Heart left ventricle (tissue), 16 donors: ENCODE measurements around the gene CRISPLD2. TPM values are rescaled to one million over a fixed set of nuclear protein-coding genes. Genes with fewer than 3 reads are reported as not detected.

Source experiments
- ATAC-seq, 4 donors: fragments of 200-7000 bp; cut with Tn5 transposase; one replicate each; pipeline ENCODE4 v1.9.1; 2020 to 2022; ENCODE audit warnings: moderate library complexity in 4 of 4, mild to moderate bottlenecking in 3 of 4, moderate number of reproducible peaks in 1 of 4
- DNase-seq, 5 donors: peaks; one replicate each; pipeline ENCODE4 v3.0.0-alpha.2; 2020
- H3K27ac ChIP-seq, 12 donors: fragments of 200-600 bp; sonication (generic) in 4 of 12; one replicate each; pipeline versions ENCODE4 v1.5.0 to v1.8.0; 2016 to 2022; ENCODE audit warnings: mild to moderate bottlenecking in 2 of 12
- H3K27me3 ChIP-seq, 9 donors: fragments of 200-600 bp; sonication (generic) in 2 of 9; one replicate each; pipeline versions ENCODE4 v1.5.1 to v1.8.0; 2016 to 2022; ENCODE audit warnings: mild to moderate bottlenecking in 3 of 9
- H3K36me3 ChIP-seq, 9 donors: fragments of 200-600 bp; sonication (generic) in 2 of 9; one replicate each; pipeline versions ENCODE4 v1.5.0 to v1.8.0; 2018 to 2022; ENCODE audit warnings: mild to moderate bottlenecking in 2 of 9
- H3K4me1 ChIP-seq, 12 donors: fragments of 200-600 bp; sonication (generic) in 4 of 12; one replicate each; pipeline versions ENCODE4 v1.5.0 to v1.8.0; 2016 to 2022; ENCODE audit warnings: mild to moderate bottlenecking in 3 of 12
- H3K4me3 ChIP-seq, 12 donors: fragments of 200-600 bp; sonication (generic) in 4 of 12; one replicate each; pipeline versions ENCODE4 v1.5.0 to v1.8.0; 2017 to 2022; ENCODE audit warnings: mild to moderate bottlenecking in 9 of 12, moderate library complexity in 4 of 12
- H3K9me3 ChIP-seq, 12 donors: fragments of 200-600 bp; sonication (generic) in 4 of 12; one replicate each; pipeline versions ENCODE4 v1.5.0 to v1.8.0; 2016 to 2022; ENCODE audit warnings: mild to moderate bottlenecking in 1 of 12
- POLR2A ChIP-seq, 2 donors: fragments of 450-650 bp; IDR thresholded peaks; one replicate each; pipeline ENCODE4 v1.6.1; 2017; ENCODE audit warnings: antibody characterized with exemption in 2 of 2, mild to moderate bottlenecking in 2 of 2, moderate library complexity in 2 of 2
- WGBS, 4 donors: extraction: QIAGEN DNeasy Blood & Tissue Kit in 2 of 4; methylation state at CpG; one replicate each; pipeline versions ENCODE4 v1.1.5 to v1.1.7; 2013 to 2018; 5-methylcytosine and 5-hydroxymethylcytosine counted together
- intact Hi-C, 10 donors: fragments of 100-400 bp; cut with DNase I; formaldehyde crosslinking; loops; one replicate each; pipeline versions ENCODE4 v1.11.1 to v1.14.2; 2022
- polyA plus RNA-seq, 2 donors: library from polyadenylated mRNA; stranded (reverse); fragments of 200-250 nt; gene quantifications; one replicate each; pipeline ENCODE4 v1.2.3, GENCODE V29; 2013
- total RNA-seq, 9 donors: library from RNA; depleted of rRNA in 2 of 9; stranded (reverse); fragments of >200 nt in 2 of 9; fragmentation: NEBNext Ultra II Directional in 3 of 9; extraction: Animal tissue kit (Norgen Biotek cat#: 25700) in 3 of 9; gene quantifications; one replicate each; pipeline versions ENCODE4 v1.1.0 to v1.2.4, GENCODE V29; 2016 to 2023
- TF ChIP-seq, protein P1 (sequence below), 12 donors: fragments of 200-600 bp; sonication (generic) in 4 of 12; IDR thresholded peaks; one replicate each; pipeline versions ENCODE4 v1.5.0 to v1.8.0; 2018 to 2022; ENCODE audit warnings: antibody characterized with exemption in 12 of 12, mild to moderate bottlenecking in 5 of 12
- donor health status: ischemic (EF 13 %, LVEDD 7.1; RV severe dilation, severe dysfunction).
- donor health status: healthy with polysubstance abuse.
- donor health status: DM: no; HTN: yes; CAD: no.
- donor health status: DM: no; HTN: no; CAD: no.
- donor health status: ischemic (EF 25% LVEDD 6.9; RV normal size, moderate dysfunction).
- donor health status: ischemic (EF 25% LVEDD 5.7; RV mildly dilated, moderate dysfunction).
- donor health status: healthy.
- donor health status: DM: yes; HTN: yes; CAD: no.
- donor health status: ischemic (EF 35%, LVEDD 5.7; RV mildly dilated, moderate dysfunction).
- donor health status: nonischemic (EF 11% LVEDD 7.7; RV severe dilation, severe dysfunction).
- donor health status: DM: yes; HTN: yes; CAD: no.
- donor health status: PGD.
- donor health status: ischemic (EF 29% LVEDD 5.4; RV normal size, mild dysfunction).
- donor health status: nonischemic (EF 23%, LVEDD 6.1; RV moderate dilation, normal function).

Gene CRISPLD2
- total and polyA plus RNA-seq, 11 donors: 8.0 to 153 (median 12.9) TPM

DNA sequence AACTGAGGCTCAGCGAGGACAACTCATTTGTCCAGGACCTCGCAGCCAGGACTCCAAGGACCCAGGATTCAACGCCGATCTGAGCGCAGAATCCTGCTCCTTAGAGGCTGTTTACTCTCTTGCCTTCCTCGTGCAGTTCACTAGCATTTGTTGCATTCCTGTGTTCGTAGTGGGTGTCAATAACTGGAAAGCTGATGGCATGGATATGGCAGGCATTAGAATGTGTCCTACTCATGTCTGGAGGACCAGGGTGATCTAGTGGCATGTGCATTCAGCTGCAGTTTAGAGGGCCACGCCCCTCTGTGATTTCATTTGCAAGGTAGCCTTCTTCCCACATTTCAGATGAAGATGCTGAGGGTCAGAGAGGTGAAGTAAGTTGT is 510 bp downstream of the CRISPLD2 start:
- ATAC-seq: no peak
- peaks cover 0 to 48% (median 8%) of the 10 kb centered on the region in 12 donors for H3K4me1 ChIP-seq
- no peaks in the 10 kb centered on the region for H3K36me3 ChIP-seq
- peak in 1 of 5 donors; percentile 20 for DNase-seq
- no peaks in the 10 kb centered on the region for H3K9me3 ChIP-seq
- H3K4me3 ChIP-seq: peak overlapping the region; percentile 9 to 84 (median 62)
- WGBS, 4 donors: 43 to 61% (median 56%) methylated on average over 6 to 8 of the region's 8 CpGs
- TF ChIP-seq POLR2A (IDR thresholded peaks at IDR 0.05): no peak
- TF ChIP-seq, protein P1, sequence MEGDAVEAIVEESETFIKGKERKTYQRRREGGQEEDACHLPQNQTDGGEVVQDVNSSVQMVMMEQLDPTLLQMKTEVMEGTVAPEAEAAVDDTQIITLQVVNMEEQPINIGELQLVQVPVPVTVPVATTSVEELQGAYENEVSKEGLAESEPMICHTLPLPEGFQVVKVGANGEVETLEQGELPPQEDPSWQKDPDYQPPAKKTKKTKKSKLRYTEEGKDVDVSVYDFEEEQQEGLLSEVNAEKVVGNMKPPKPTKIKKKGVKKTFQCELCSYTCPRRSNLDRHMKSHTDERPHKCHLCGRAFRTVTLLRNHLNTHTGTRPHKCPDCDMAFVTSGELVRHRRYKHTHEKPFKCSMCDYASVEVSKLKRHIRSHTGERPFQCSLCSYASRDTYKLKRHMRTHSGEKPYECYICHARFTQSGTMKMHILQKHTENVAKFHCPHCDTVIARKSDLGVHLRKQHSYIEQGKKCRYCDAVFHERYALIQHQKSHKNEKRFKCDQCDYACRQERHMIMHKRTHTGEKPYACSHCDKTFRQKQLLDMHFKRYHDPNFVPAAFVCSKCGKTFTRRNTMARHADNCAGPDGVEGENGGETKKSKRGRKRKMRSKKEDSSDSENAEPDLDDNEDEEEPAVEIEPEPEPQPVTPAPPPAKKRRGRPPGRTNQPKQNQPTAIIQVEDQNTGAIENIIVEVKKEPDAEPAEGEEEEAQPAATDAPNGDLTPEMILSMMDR (IDR thresholded peaks at IDR 0.05): no peak
- peak overlapping the region in 9 of 12 donors; percentile 1 to 97 (median 75) for H3K27ac ChIP-seq
- intact Hi-C loops: loop anchor here in 2 of 10 donors (5.0 to 10.0 kb wide), 3 partner anchors 52 to 132 kb away; no protein-coding TSS in a partner anchor
- peaks cover 0 to 9% (median 0%) of the 10 kb centered on the region in 9 donors for H3K27me3 ChIP-seq

DNA sequence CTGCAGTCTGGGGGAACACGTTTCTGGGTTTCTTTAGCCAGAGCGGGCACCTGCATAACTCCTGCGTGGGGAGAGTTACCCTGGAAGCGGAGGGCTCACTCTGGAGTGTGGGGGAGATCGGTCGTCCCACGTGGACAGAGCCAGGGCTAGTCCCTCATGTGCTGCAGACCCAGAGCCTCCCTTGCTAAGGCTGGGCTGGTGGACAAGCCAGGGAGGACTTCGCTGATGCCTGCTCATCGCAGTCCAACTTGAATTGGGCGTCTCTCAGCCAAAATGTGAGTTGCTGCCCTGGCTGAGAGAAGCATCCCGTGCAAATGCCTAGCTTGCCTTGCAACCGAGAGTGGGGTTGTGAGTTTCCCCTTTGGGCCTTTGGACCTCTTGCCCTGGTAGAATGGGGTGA is 986 bp downstream of the CRISPLD2 start:
- 66 to 77% (median 74%) methylated on average over 3 to 12 of the region's 12 CpGs for WGBS, 4 donors
- Histone ChIP-seq H3K4me3 (peak overlapping the region; percentile 9 to 84 (median 62)), H3K27me3 (peaks cover 0 to 9% (median 0%) of the 10 kb centered on the region in 9 donors), H3K36me3 (no peaks in the 10 kb centered on the region), H3K9me3 (no peaks in the 10 kb centered on the region), H3K4me1 (peaks cover 0 to 50% (median 8%) of the 10 kb centered on the region in 12 donors), H3K27ac (peak overlapping the region in 9 of 12 donors; percentile 20 to 97 (median 75))
- DNase-seq (peak in 2 of 5 donors; percentile 24), ATAC-seq (peak in 1 of 4 donors; percentile 1)
- intact Hi-C loops: loop anchor here in 2 of 10 donors (5.0 to 10.0 kb wide), 3 partner anchors 52 to 132 kb away; no protein-coding TSS in a partner anchor
- TF ChIP-seq, protein P1 (IDR thresholded peaks at IDR 0.05): no peak
- TF ChIP-seq POLR2A (IDR thresholded peaks at IDR 0.05): no peak

DNA sequence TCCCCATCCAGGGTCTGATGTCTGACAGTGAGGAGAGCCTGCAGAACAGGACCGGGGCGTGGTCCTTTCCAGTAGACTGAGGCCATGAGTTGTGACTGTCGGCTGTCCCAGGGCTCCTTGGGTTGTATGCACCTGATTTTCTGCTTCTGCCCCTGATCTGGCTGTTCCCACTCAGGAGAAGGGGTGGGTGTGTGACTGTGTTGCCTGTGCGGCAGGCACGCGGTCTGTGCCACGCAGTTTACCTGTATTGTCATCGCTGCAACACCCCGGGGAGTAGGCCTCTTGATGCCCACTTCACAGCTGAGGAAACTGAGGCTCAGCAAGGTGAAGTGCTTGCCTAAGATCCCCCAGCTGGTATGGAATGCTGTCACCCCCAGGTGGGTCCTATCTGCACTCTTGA is 1.4 kb downstream of the CRISPLD2 start:
- TF ChIP-seq, protein P1 (IDR thresholded peaks at IDR 0.05): no peak
- no peak for TF ChIP-seq POLR2A (IDR thresholded peaks at IDR 0.05)
- Histone ChIP-seq H3K4me1 (peaks cover 0 to 54% (median 8%) of the 10 kb centered on the region in 12 donors), H3K9me3 (no peaks in the 10 kb centered on the region), H3K4me3 (peak overlapping the region; percentile 9 to 84 (median 62)), H3K36me3 (no peaks in the 10 kb centered on the region), H3K27me3 (peaks cover 0 to 9% (median 0%) of the 10 kb centered on the region in 9 donors), H3K27ac (peak overlapping the region in 11 of 12 donors; percentile 20 to 97 (median 69))
- intact Hi-C loops: loop anchor here in 2 of 10 donors (5.0 to 10.0 kb wide), 3 partner anchors 51 to 131 kb away; no protein-coding TSS in a partner anchor
- ATAC-seq (no peak), DNase-seq (no peak)
- WGBS, 4 donors: 85 to 92% (median 86%) methylated on average over 8 to 9 of the region's 9 CpGs
